HEK293 (cell line): ENCODE measurements around the gene IFNA5.

Experiments used
- SP2 ChIP-seq: fragments of 450-650 bp; formaldehyde crosslinking; IDR thresholded peaks from 2 replicates; pipeline ENCODE4 v1.5.1; 2016; ENCODE audit warnings: missing biosample characterization, missing genetic modification characterization
- ZBTB8A ChIP-seq: fragments of 450-650 bp; formaldehyde crosslinking; IDR thresholded peaks from 2 replicates; pipeline ENCODE4 v1.5.1; 2016; ENCODE audit warnings: missing biosample characterization, missing genetic modification characterization
- ZEB2 ChIP-seq: fragments of 450-650 bp; formaldehyde crosslinking; IDR thresholded peaks from 2 replicates; pipeline ENCODE4 v1.5.1; 2016; ENCODE audit warnings: missing biosample characterization, missing genetic modification characterization
- ZNF26 ChIP-seq: fragments of 450-650 bp; formaldehyde crosslinking; IDR thresholded peaks from 2 replicates; pipeline ENCODE4 v1.5.1; 2016; ENCODE audit warnings: missing biosample characterization, missing genetic modification characterization
- ZNF274 ChIP-seq, 2 experiments: fragments of 200-500 bp in 1 of 2; fragments of 450-650 bp in 1 of 2; sonication (Bioruptor generic) in 1 of 2; formaldehyde crosslinking in 1 of 2; IDR thresholded peaks; 2 replicates each; pipeline versions ENCODE4 v1.5.1 to v1.6.1; 2014 to 2016; ENCODE audit warnings: borderline replicate concordance in 1 of 2, inconsistent platforms in 1 of 2, low read length in 1 of 2, missing biosample characterization in 1 of 2, missing genetic modification characterization in 1 of 2
- ZNF311 ChIP-seq: fragments of 450-650 bp; formaldehyde crosslinking; IDR thresholded peaks from 2 replicates; pipeline ENCODE4 v1.5.1; 2017; ENCODE audit warnings: missing biosample characterization, missing genetic modification characterization, borderline replicate concordance
- ZNF354C ChIP-seq: fragments of 450-650 bp; formaldehyde crosslinking; IDR thresholded peaks from 2 replicates; pipeline ENCODE4 v1.5.1; 2016; ENCODE audit warnings: missing biosample characterization, missing genetic modification characterization, low read depth, borderline replicate concordance
- ZNF660 ChIP-seq: fragments of 450-650 bp; IDR thresholded peaks from 2 replicates; pipeline ENCODE4 v1.5.1; 2018; ENCODE audit warnings: missing biosample characterization, mild to moderate bottlenecking, missing genetic modification characterization
- TF ChIP-seq, protein P1 (sequence below): IDR thresholded peaks from 2 replicates; pipeline ENCODE4 v1.6.1; 2011; ENCODE audit warnings: mild to moderate bottlenecking, low read depth, low read length, borderline replicate concordance
- TF ChIP-seq, protein P2 (sequence below): fragments of 450-650 bp; formaldehyde crosslinking; IDR thresholded peaks from 2 replicates; pipeline ENCODE4 v1.5.1; 2016; ENCODE audit warnings: missing biosample characterization, missing genetic modification characterization

DNA sequence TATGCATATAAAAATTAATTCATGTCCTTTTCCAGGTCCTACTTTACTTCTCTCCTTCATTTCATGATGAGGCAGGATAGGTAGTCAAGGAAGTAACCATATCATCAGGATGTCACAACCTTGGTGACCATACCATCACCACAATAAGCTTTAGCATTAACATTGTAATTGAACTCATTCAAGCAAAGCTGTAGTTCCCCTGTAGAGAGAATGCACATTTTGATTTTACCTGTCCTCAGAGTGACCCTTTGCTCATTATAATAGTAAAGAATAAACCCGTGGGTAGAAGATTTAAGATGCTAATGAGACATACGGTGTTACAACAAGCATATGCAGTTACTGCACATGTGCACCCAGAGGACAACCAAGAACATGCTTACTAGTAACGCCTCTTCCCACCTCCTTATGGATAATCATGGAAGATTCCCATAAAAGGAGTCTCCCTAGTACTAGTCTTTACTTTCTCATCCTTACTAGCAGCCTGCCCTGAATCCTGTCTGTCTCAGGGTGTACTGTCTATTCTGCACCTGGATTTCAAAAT, 43.4 kb upstream of the IFNA5 start:
- TF ChIP-seq, protein P1, sequence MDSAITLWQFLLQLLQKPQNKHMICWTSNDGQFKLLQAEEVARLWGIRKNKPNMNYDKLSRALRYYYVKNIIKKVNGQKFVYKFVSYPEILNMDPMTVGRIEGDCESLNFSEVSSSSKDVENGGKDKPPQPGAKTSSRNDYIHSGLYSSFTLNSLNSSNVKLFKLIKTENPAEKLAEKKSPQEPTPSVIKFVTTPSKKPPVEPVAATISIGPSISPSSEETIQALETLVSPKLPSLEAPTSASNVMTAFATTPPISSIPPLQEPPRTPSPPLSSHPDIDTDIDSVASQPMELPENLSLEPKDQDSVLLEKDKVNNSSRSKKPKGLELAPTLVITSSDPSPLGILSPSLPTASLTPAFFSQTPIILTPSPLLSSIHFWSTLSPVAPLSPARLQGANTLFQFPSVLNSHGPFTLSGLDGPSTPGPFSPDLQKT: no peak
- TF ChIP-seq ZBTB8A (tag by site-specific recombination) (no peak), SP2 (no peak), ZEB2 (tag by site-specific recombination) (no peak), ZNF354C (tag by site-specific recombination) (no peak), ZNF274 (IDR thresholded peaks at IDR 0.05; ENCODE audit: low read length) (no peak), ZNF274 (tag by site-specific recombination; IDR thresholded peaks at IDR 0.05; ENCODE audit: borderline replicate concordance) (no peak), ZNF311 (tag by site-specific recombination) (no peak), ZNF660 (tag by site-specific recombination) (no peak), ZNF26 (tag by site-specific recombination) (no peak)
- TF ChIP-seq, protein P2, sequence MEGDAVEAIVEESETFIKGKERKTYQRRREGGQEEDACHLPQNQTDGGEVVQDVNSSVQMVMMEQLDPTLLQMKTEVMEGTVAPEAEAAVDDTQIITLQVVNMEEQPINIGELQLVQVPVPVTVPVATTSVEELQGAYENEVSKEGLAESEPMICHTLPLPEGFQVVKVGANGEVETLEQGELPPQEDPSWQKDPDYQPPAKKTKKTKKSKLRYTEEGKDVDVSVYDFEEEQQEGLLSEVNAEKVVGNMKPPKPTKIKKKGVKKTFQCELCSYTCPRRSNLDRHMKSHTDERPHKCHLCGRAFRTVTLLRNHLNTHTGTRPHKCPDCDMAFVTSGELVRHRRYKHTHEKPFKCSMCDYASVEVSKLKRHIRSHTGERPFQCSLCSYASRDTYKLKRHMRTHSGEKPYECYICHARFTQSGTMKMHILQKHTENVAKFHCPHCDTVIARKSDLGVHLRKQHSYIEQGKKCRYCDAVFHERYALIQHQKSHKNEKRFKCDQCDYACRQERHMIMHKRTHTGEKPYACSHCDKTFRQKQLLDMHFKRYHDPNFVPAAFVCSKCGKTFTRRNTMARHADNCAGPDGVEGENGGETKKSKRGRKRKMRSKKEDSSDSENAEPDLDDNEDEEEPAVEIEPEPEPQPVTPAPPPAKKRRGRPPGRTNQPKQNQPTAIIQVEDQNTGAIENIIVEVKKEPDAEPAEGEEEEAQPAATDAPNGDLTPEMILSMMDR (tag by site-specific recombination): no peak
